Neutrophil (primary cell): ENCODE data around the gene TRNAU1AP.
"Not testable (repeated sequence)": the region's sequence is repeated elsewhere in the genome, so short reads cannot be mapped to it uniquely, and the experiment has no call there.

Experiments
- H3K27ac ChIP-seq: fragments of 200-600 bp; sonication (generic); 2 replicates; pipeline ENCODE4 v1.5.1; 2016; ENCODE audit warnings: mild to moderate bottlenecking, moderate library complexity
- H3K27me3 ChIP-seq: fragments of 200-600 bp; sonication (generic); 2 replicates; pipeline ENCODE4 v1.6.0; 2016; ENCODE audit warnings: mild to moderate bottlenecking
- H3K36me3 ChIP-seq: fragments of 200-600 bp; sonication (generic); 2 replicates; pipeline ENCODE4 v1.5.1; 2017
- H3K4me1 ChIP-seq, 2 experiments: fragments of 200-600 bp in 1 of 2; sonication (generic) in 1 of 2; 1 replicate in 1 of 2; 2 replicates in 1 of 2; pipeline versions ENCODE4 v1.5.1 to v1.6.1; 2013 to 2016; ENCODE audit warnings: low read depth in 1 of 2, low read length in 1 of 2, mild to moderate bottlenecking in 1 of 2, moderate library complexity in 1 of 2; ENCODE audit not compliant: control insufficient read depth in 1 of 2, insufficient read depth in 1 of 2
- H3K4me3 ChIP-seq, 2 experiments: fragments of 200-600 bp in 1 of 2; sonication (generic) in 1 of 2; 1 replicate in 1 of 2; 2 replicates in 1 of 2; pipeline ENCODE4 v1.5.1; 2013 to 2016; ENCODE audit warnings: low read depth in 1 of 2, low read length in 1 of 2, mild to moderate bottlenecking in 1 of 2, moderate library complexity in 1 of 2
- H3K9me3 ChIP-seq: fragments of 200-600 bp; sonication (generic); 2 replicates; pipeline ENCODE4 v1.5.1; 2016
- CTCF ChIP-seq: fragments of 200-600 bp; sonication (generic); IDR thresholded peaks from 2 replicates; pipeline ENCODE4 v1.5.1; 2016; ENCODE audit warnings: antibody characterized with exemption

Gene TRNAU1AP

GRCh38 chr1:28534671-28535070 lies 18.2 kb upstream of the TRNAU1AP start:
- no peak for TF ChIP-seq CTCF
- Histone ChIP-seq H3K4me3 (no peak overlapping the region), H3K4me1 (peaks cover 0 to 3% of the 10 kb centered on the region in 2 experiments), H3K36me3 (peaks cover 61% of the 10 kb centered on the region), H3K27me3 (no peaks in the 10 kb centered on the region), H3K27ac (no peak overlapping the region), H3K9me3 (no peaks in the 10 kb centered on the region)

- TF ChIP-seq CTCF: no peak
- Histone ChIP-seq H3K27me3 (no peaks in the 10 kb centered on the region), H3K4me3 (no peak overlapping the region), H3K27ac (no peak overlapping the region), H3K36me3 (peaks cover 60% of the 10 kb centered on the region), H3K9me3 (no peaks in the 10 kb centered on the region), H3K4me1 (peaks cover 0 to 3% of the 10 kb centered on the region in 2 experiments)
Measured at GRCh38 chr1:28535180-28535579, 17.7 kb upstream of the TRNAU1AP start.

- H3K9me3 ChIP-seq: no peaks in the 10 kb centered on the region
- H3K27me3 ChIP-seq: no peaks in the 10 kb centered on the region
- no peak for TF ChIP-seq CTCF
- peaks cover 0 to 3% of the 10 kb centered on the region in 2 experiments for H3K4me1 ChIP-seq
- no peak overlapping the region for H3K4me3 ChIP-seq
- peaks cover 41% of the 10 kb centered on the region for H3K36me3 ChIP-seq
- H3K27ac ChIP-seq: no peak overlapping the region
Measured at GRCh38 chr1:28537457-28538199, 15.3 kb upstream of the TRNAU1AP start.

GRCh38 chr1:28538286-28538685 lies 14.6 kb upstream of the TRNAU1AP start:
- H3K4me1 ChIP-seq: peaks cover 0 to 3% of the 10 kb centered on the region in 2 experiments
- H3K36me3 ChIP-seq: peaks cover 40% of the 10 kb centered on the region
- no peaks in the 10 kb centered on the region for H3K9me3 ChIP-seq
- H3K27me3 ChIP-seq: no peaks in the 10 kb centered on the region
- no peak overlapping the region for H3K4me3 ChIP-seq
- H3K27ac ChIP-seq: no peak overlapping the region
- TF ChIP-seq CTCF: no peak

- Histone ChIP-seq H3K4me1 (no peaks in the 10 kb centered on the region), H3K9me3 (no peaks in the 10 kb centered on the region), H3K4me3 (no peak overlapping the region), H3K27ac (no peak overlapping the region), H3K27me3 (no peaks in the 10 kb centered on the region), H3K36me3 (peaks cover 28% of the 10 kb centered on the region)
- no peak for TF ChIP-seq CTCF
Measured at GRCh38 chr1:28540651-28541050, 12.2 kb upstream of the TRNAU1AP start.

- not testable (repeated sequence) for H3K27me3 ChIP-seq, H3K9me3 ChIP-seq, H3K4me1 ChIP-seq, H3K4me3 ChIP-seq, H3K27ac ChIP-seq
- H3K36me3 ChIP-seq: peaks cover 19% of the 10 kb centered on the region
Measured at GRCh38 chr1:28541414-28542015, 11.4 kb upstream of the TRNAU1AP start.
